Measurements from ENCODE around the gene UBASH3B.
A peak's percentile ranks its signal among the peaks of the same experiment; 100 is the strongest.

Gene UBASH3B

GRCh38 chr11:122791836-122792235 lies 136.3 kb downstream of the UBASH3B start:
- DNase-seq, result no peak

GRCh38 chr11:122793515-122793914 lies 138.0 kb downstream of the UBASH3B start:
- no peak for DNase-seq

GRCh38 chr11:122795307-122795706 lies 139.8 kb downstream of the UBASH3B start:
- no peak for DNase-seq

- peak; percentile 21 to 60 (median 34) for DNase-seq
Measured at GRCh38 chr11:122796128-122796717, 140.7 kb downstream of the UBASH3B start.

GRCh38 chr11:122797651-122798050 lies 142.1 kb downstream of the UBASH3B start:
- DNase-seq, result no peak

- DNase-seq, result no peak
Measured at GRCh38 chr11:122799406-122800105, 144.0 kb downstream of the UBASH3B start.

- DNase-seq, result no peak
Measured at GRCh38 chr11:122802876-122803275, 147.4 kb downstream of the UBASH3B start.

GRCh38 chr11:122803306-122803705 lies 147.8 kb downstream of the UBASH3B start:
- DNase-seq, result no peak

GRCh38 chr11:122803716-122804115 lies 148.2 kb downstream of the UBASH3B start:
- DNase-seq, result no peak

GRCh38 chr11:122804161-122804560 lies 148.6 kb downstream of the UBASH3B start:
- DNase-seq, result no peak

GRCh38 chr11:122804796-122805195 lies 149.3 kb downstream of the UBASH3B start:
- no peak for DNase-seq

GRCh38 chr11:122807731-122808477 lies 152.4 kb downstream of the UBASH3B start:
- DNase-seq, result no peak

- DNase-seq, result no peak
Measured at GRCh38 chr11:122808478-122808869, 153.0 kb downstream of the UBASH3B start.

GRCh38 chr11:122809866-122810265 lies 154.3 kb downstream of the UBASH3B start:
- DNase-seq, result no peak

GRCh38 chr11:122811721-122812120 lies 156.2 kb downstream of the UBASH3B start:
- DNase-seq, result no peak

- DNase-seq, result no peak
Measured at GRCh38 chr11:122812638-122813037, 157.1 kb downstream of the UBASH3B start.

GRCh38 chr11:122813176-122813893 lies 157.8 kb downstream of the UBASH3B start:
- DNase-seq, result no peak

GRCh38 chr11:122813894-122814270 lies 158.4 kb downstream of the UBASH3B start:
- no peak for DNase-seq

- DNase-seq, result no peak
Measured at GRCh38 chr11:122814401-122814800, 158.9 kb downstream of the UBASH3B start.

- DNase-seq, result no peak
Measured at GRCh38 chr11:122815900-122816299, 160.4 kb downstream of the UBASH3B start.

- DNase-seq, result no peak
Measured at GRCh38 chr11:122816761-122817520, 161.4 kb downstream of the UBASH3B start.

- DNase-seq, result no peak
Measured at GRCh38 chr11:122820158-122820557, 164.6 kb downstream of the UBASH3B start.

- no peak for DNase-seq
Measured at GRCh38 chr11:122821169-122821568, 165.6 kb downstream of the UBASH3B start.

Measured in activated CD4-positive, CD25-positive, alpha-beta regulatory T cell (primary cell).